Naive thymus-derived CD8-positive, alpha-beta T cell (primary cell): ENCODE data around the gene UBE2V1. TPM values are rescaled to one million over a fixed set of nuclear protein-coding genes. Genes with fewer than 3 reads are reported as not detected.

Experiments used
- polyA plus RNA-seq, 3 donors: library from polyadenylated mRNA; unstranded; fragments of 300-500 nt; fragmentation: Illumina TruSeq; gene quantifications; one replicate each; pipeline ENCODE4 v1.2.3, GENCODE V29; 2021
- total RNA-seq, 8 experiments: library from RNA in 2 of 8; stranded (reverse) in 2 of 8; gene quantifications; one replicate each; pipeline ENCODE4 v1.2.3 and lab custom pipeline; 2021 to 2026

Gene UBE2V1
- total and polyA plus RNA-seq, 5 experiments from 2014 or later = 141 to 165 (median 154) TPM

Other genes with a start within 250 kb of the UBE2V1 start
- gene SPATA2, start 197.6 kb downstream of the UBE2V1 start, total RNA-seq = 1 to 10 TPM; 8.0 to 9.0 TPM
- 1 to 10 TPM; 1.7 to 5.7 (median 2.0) TPM for gene SPATA2, start 197.6 kb downstream of the UBE2V1 start, polyA plus RNA-seq
- 100 to 1,000 TPM; 104 to 105 TPM for gene RNF114, start 176.8 kb downstream of the UBE2V1 start, total RNA-seq
- 100 to 1,000 TPM; 123 to 133 (median 123) TPM for gene RNF114, start 176.8 kb downstream of the UBE2V1 start, polyA plus RNA-seq
- gene SNAI1, start 130.2 kb downstream of the UBE2V1 start, total RNA-seq = 1 to 10 TPM in 1 of 2 experiments, under 1 TPM in 1; 0.82 to 1.5 TPM
- under 1 TPM in 2 of 3 donors, not detected in 1; 0.25 to 0.64 TPM for gene SNAI1, start 130.2 kb downstream of the UBE2V1 start, polyA plus RNA-seq
- 10 to 100 TPM; 15.8 to 17.1 TPM for gene PEDS1, start 40.6 kb upstream of the UBE2V1 start, total RNA-seq
- 10 to 100 TPM; 13.0 to 30.2 (median 14.4) TPM for gene PEDS1, start 40.6 kb upstream of the UBE2V1 start, polyA plus RNA-seq
- 10 to 100 TPM; 47.1 to 49.0 TPM for gene CEBPB, start 77.7 kb upstream of the UBE2V1 start, total RNA-seq
- 10 to 100 TPM; 13.1 to 17.9 (median 14.7) TPM for gene CEBPB, start 77.7 kb upstream of the UBE2V1 start, polyA plus RNA-seq